Measurements from ENCODE around the gene XBP1. TPM values are rescaled to one million over a fixed set of nuclear protein-coding genes. Genes with fewer than 3 reads are reported as not detected.

XBP1 gene
- polyA plus RNA-seq, 1 of the 3 experiments (the other 2 are of a cell fraction): 55.6 TPM

GRCh38 chr22:28817919-28818859 lies 17.8 kb upstream of the XBP1 start:
- H3K4me3 ChIP-seq (ENCODE audit: low read depth in 2 of 2, low read length in 1 of 2): no peak overlapping the region
- H3K27me3 ChIP-seq (ENCODE audit: insufficient read depth): no peaks in the 10 kb centered on the region
- ChIA-PET CTCF (interaction anchor here (0.8 to 3.5 kb wide), 6 partner anchors 11 to 223 kb away, joined by 4 to 37 read pairs (median 5); no protein-coding TSS in a partner anchor), POLR2A (interaction anchor here (0.7 to 3.5 kb wide), 2 partner anchors 18 to 218 kb away, joined by 3 to 13 read pairs; partner anchors contain the start of gene XBP1)
- no peaks in the 10 kb centered on the region for H3F3A ChIP-seq (replicated peaks; ENCODE audit: insufficient read depth)
- no peak overlapping the region for H3K4me2 ChIP-seq
- H3K36me3 ChIP-seq (replicated peaks in 1 of 2; ENCODE audit: control insufficient read depth in 1 of 2, insufficient read depth in 2 of 2, low read length in 1 of 2): no peaks in the 10 kb centered on the region
- no peaks in the 10 kb centered on the region for H3K79me2 ChIP-seq (ENCODE audit: insufficient read depth)
- peak; percentile 34 for DNase-seq
- peaks cover 0 to 6% of the 10 kb centered on the region in 2 experiments; a peak in 1 of 4 replicates for H3K4me1 ChIP-seq (ENCODE audit: control insufficient read depth in 1 of 2, insufficient read depth in 2 of 2, low read depth in 1 of 2, low read length in 1 of 2)
- no peaks in the 10 kb centered on the region for H3K9me3 ChIP-seq
- H3K9ac ChIP-seq: no peak overlapping the region
- 94% methylated on average over 14 of the region's 14 CpGs for WGBS (ENCODE audit: low lambda C conversion rate)
- H3K9me2 ChIP-seq: no peaks in the 10 kb centered on the region
- TF ChIP-seq MXI1 (IDR thresholded peaks at IDR 0.05; ENCODE audit: low read depth, low read length) (no peak), FOXJ3 (CRISPR knock-in tag; IDR thresholded peaks at IDR 0.05) (no peak), EZH2phosphoT487 (IDR thresholded peaks at IDR 0.05; ENCODE audit: borderline replicate concordance, low read depth) (no peak), FOXM1 (IDR thresholded peaks at IDR 0.05; ENCODE audit: low read depth) (no peak), IRF3 (IDR thresholded peaks at IDR 0.05; ENCODE audit: low read depth, low read length) (no peak), PBX3 (IDR thresholded peaks at IDR 0.05) (no peak), GATA2 (CRISPR knock-in tag; IDR thresholded peaks at IDR 0.05) (no peak), TAF1 (IDR thresholded peaks at IDR 0.05; ENCODE audit: borderline replicate concordance, low read depth, low read length) (no peak), FOSL2 (IDR thresholded peaks at IDR 0.05; ENCODE audit: borderline replicate concordance, low read depth) (no peak), YY1 (IDR thresholded peaks at IDR 0.05; ENCODE audit: low read depth) (no peak), CHD2 (IDR thresholded peaks at IDR 0.05; ENCODE audit: low read length, partially characterized antibody) (no peak)
- no peaks in the 10 kb centered on the region for H4K20me1 ChIP-seq (ENCODE audit: insufficient read depth)
- no peak overlapping the region for H2AFZ ChIP-seq (ENCODE audit: low read depth)
- peak overlapping the region in 1 of 2 experiments; percentile 14; a peak in 1 of 4 replicates for H3K27ac ChIP-seq (ENCODE audit: low read depth in 2 of 2, low read length in 1 of 2)

GRCh38 chr22:28817064-28817463 lies 16.7 kb upstream of the XBP1 start:
- H3K9ac ChIP-seq: no peak overlapping the region
- no peak for DNase-seq
- H3K4me3 ChIP-seq (ENCODE audit: low read depth in 2 of 2, low read length in 1 of 2): no peak overlapping the region
- no peak overlapping the region for H2AFZ ChIP-seq (ENCODE audit: low read depth)
- no peaks in the 10 kb centered on the region for H3K27me3 ChIP-seq (ENCODE audit: insufficient read depth)
- 94% methylated on average over 2 of the region's 2 CpGs for WGBS (ENCODE audit: low lambda C conversion rate)
- no peaks in the 10 kb centered on the region for H3F3A ChIP-seq (replicated peaks; ENCODE audit: insufficient read depth)
- no peaks in the 10 kb centered on the region for H4K20me1 ChIP-seq (ENCODE audit: insufficient read depth)
- CTCF ChIA-PET: interaction anchor here (1.0 to 1.6 kb wide), 3 partner anchors 12 to 216 kb away, joined by 4 to 6 read pairs (median 4); no protein-coding TSS in a partner anchor
- peaks cover 0 to 6% of the 10 kb centered on the region in 2 experiments; a peak in 1 of 4 replicates for H3K4me1 ChIP-seq (ENCODE audit: control insufficient read depth in 1 of 2, insufficient read depth in 2 of 2, low read depth in 1 of 2, low read length in 1 of 2)
- H3K79me2 ChIP-seq (ENCODE audit: insufficient read depth): no peaks in the 10 kb centered on the region
- POLR2A ChIA-PET: no interaction called here
- H3K9me2 ChIP-seq: no peaks in the 10 kb centered on the region
- H3K36me3 ChIP-seq (replicated peaks in 1 of 2; ENCODE audit: control insufficient read depth in 1 of 2, insufficient read depth in 2 of 2, low read length in 1 of 2): no peaks in the 10 kb centered on the region
- no peaks in the 10 kb centered on the region for H3K9me3 ChIP-seq
- no peak overlapping the region for H3K27ac ChIP-seq (ENCODE audit: low read depth in 2 of 2, low read length in 1 of 2)
- no peak overlapping the region for H3K4me2 ChIP-seq
- TF ChIP-seq NFIC (IDR thresholded peaks at IDR 0.05; ENCODE audit: borderline replicate concordance): no peak
- no peak for TF ChIP-seq RXRA (IDR thresholded peaks at IDR 0.05; ENCODE audit: borderline replicate concordance, low read depth)
- no peak for TF ChIP-seq PBX3 (IDR thresholded peaks at IDR 0.05)
- no peak for TF ChIP-seq EP300 (IDR thresholded peaks at IDR 0.05; ENCODE audit: borderline replicate concordance in 1 of 2, low read depth in 1 of 2, low read length in 1 of 2)
- TF ChIP-seq JUND (IDR thresholded peaks at IDR 0.05): no peak
- no peak for TF ChIP-seq RCOR1 (IDR thresholded peaks at IDR 0.05; ENCODE audit: low read length)
- TF ChIP-seq MAX (IDR thresholded peaks at IDR 0.05; ENCODE audit: low read depth): no peak
- no peak for TF ChIP-seq RAD21 (IDR thresholded peaks at IDR 0.05; ENCODE audit: low read length)
- TF ChIP-seq EZH2phosphoT487 (IDR thresholded peaks at IDR 0.05; ENCODE audit: borderline replicate concordance, low read depth): no peak
- no peak for TF ChIP-seq ZBTB33 (IDR thresholded peaks at IDR 0.05; ENCODE audit: borderline replicate concordance, low read depth)
- no peak for TF ChIP-seq TCF12 (IDR thresholded peaks at IDR 0.05)
- TF ChIP-seq FOXM1 (IDR thresholded peaks at IDR 0.05; ENCODE audit: low read depth): no peak
